ENCODE results near the gene SLC27A5.
A peak's percentile ranks its signal among the peaks of the same experiment; 100 is the strongest.

Gene SLC27A5

GRCh38 chr19:58521651-58522050 is 9.9 kb upstream of the SLC27A5 start:
- TF ChIP-seq CTCF (IDR thresholded peaks at IDR 0.05; ENCODE audit: low read length) = no peak
- no peak overlapping the region for H2AFZ ChIP-seq (ENCODE audit: low read length)
- no peak overlapping the region for H3K27ac ChIP-seq (ENCODE audit: low read length)
- H3K4me2 ChIP-seq (ENCODE audit: low read depth, low read length) = no peak overlapping the region
- no peaks in the 10 kb centered on the region for H3K9me3 ChIP-seq (replicated peaks; ENCODE audit: insufficient read depth, low read length)
- no peaks in the 10 kb centered on the region for H4K20me1 ChIP-seq (ENCODE audit: insufficient read depth, low read length)
- DNase-seq = no peak
- peaks cover 13% of the 10 kb centered on the region for H3K79me2 ChIP-seq (ENCODE audit: low read length)
- H3K4me3 ChIP-seq (ENCODE audit: low read length) = no peak overlapping the region
- no peaks in the 10 kb centered on the region for H3K9me2 ChIP-seq (replicated peaks; ENCODE audit: insufficient read depth, low read length)
- peaks cover 4% of the 10 kb centered on the region; the same call in 1 of the 2 replicates for H3K27me3 ChIP-seq (replicated peaks; ENCODE audit: insufficient read depth, low read length)
- no peak overlapping the region for H3K9ac ChIP-seq (ENCODE audit: low read length)
- H3K36me3 ChIP-seq (replicated peaks; ENCODE audit: insufficient read depth, low read length) = no peaks in the 10 kb centered on the region
- peaks cover 11% of the 10 kb centered on the region; the same call in 1 of the 2 replicates for H3F3A ChIP-seq (ENCODE audit: insufficient read depth, low read length)
- peaks cover 5% of the 10 kb centered on the region; the same call in 1 of the 2 replicates for H3K4me1 ChIP-seq (ENCODE audit: low read length)

- Histone ChIP-seq H3K36me3 (replicated peaks; ENCODE audit: insufficient read depth, low read length) (no peaks in the 10 kb centered on the region), H3K4me2 (ENCODE audit: low read depth, low read length) (peak overlapping the region; percentile 82), H3K27ac (ENCODE audit: low read length) (peak overlapping the region; percentile 78; the same call in 1 of the 2 replicates), H3K4me3 (ENCODE audit: low read length) (peak overlapping the region; percentile 88), H3K27me3 (replicated peaks; ENCODE audit: insufficient read depth, low read length) (peaks cover 4% of the 10 kb centered on the region; the same call in 1 of the 2 replicates), H3K9ac (ENCODE audit: low read length) (peak overlapping the region; percentile 73), H3K9me3 (replicated peaks; ENCODE audit: insufficient read depth, low read length) (no peaks in the 10 kb centered on the region), H3K79me2 (ENCODE audit: low read length) (peaks cover 13% of the 10 kb centered on the region), H2AFZ (ENCODE audit: low read length) (peak overlapping the region; percentile 92), H3K9me2 (replicated peaks; ENCODE audit: insufficient read depth, low read length) (no peaks in the 10 kb centered on the region), H3K4me1 (ENCODE audit: low read length) (peaks cover 5% of the 10 kb centered on the region; the same call in 1 of the 2 replicates), H4K20me1 (ENCODE audit: insufficient read depth, low read length) (no peaks in the 10 kb centered on the region), H3F3A (ENCODE audit: insufficient read depth, low read length) (peaks cover 11% of the 10 kb centered on the region; the same call in 1 of the 2 replicates)
- no peak for DNase-seq
- TF ChIP-seq EZH2 (optimal IDR thresholded peaks at IDR 0.05; ENCODE audit: low read depth, low read length) (no peak), CTCF (IDR thresholded peaks at IDR 0.05; ENCODE audit: low read length) (no peak), EZH2phosphoT487 (IDR thresholded peaks at IDR 0.05; ENCODE audit: low read length) (no peak)
These were observed 8.4 kb upstream of the SLC27A5 start for GRCh38 chr19:58520257-58520599.

- peaks cover 13% of the 10 kb centered on the region for H3K79me2 ChIP-seq (ENCODE audit: low read length)
- TF ChIP-seq CTCF (IDR thresholded peaks at IDR 0.05; ENCODE audit: low read length) (peak; percentile 74), EZH2phosphoT487 (IDR thresholded peaks at IDR 0.05; ENCODE audit: low read length) (no peak)
- peak within 1 kb of the TSS; percentile 73 for H3K9ac ChIP-seq (ENCODE audit: low read length)
- no peaks in the 10 kb centered on the region for H3K36me3 ChIP-seq (replicated peaks; ENCODE audit: insufficient read depth, low read length)
- H3K4me2 ChIP-seq (ENCODE audit: low read depth, low read length) = peak within 1 kb of the TSS; percentile 82
- H3F3A ChIP-seq (ENCODE audit: insufficient read depth, low read length) = peaks cover 11% of the 10 kb centered on the region; the same call in 1 of the 2 replicates
- DNase-seq = peak; percentile 95
- H3K9me3 ChIP-seq (replicated peaks; ENCODE audit: insufficient read depth, low read length) = no peaks in the 10 kb centered on the region
- peak within 1 kb of the TSS; percentile 92 for H2AFZ ChIP-seq (ENCODE audit: low read length)
- peak within 1 kb of the TSS; percentile 88 for H3K4me3 ChIP-seq (ENCODE audit: low read length)
- H3K27me3 ChIP-seq (replicated peaks; ENCODE audit: insufficient read depth, low read length) = peaks cover 4% of the 10 kb centered on the region; the same call in 1 of the 2 replicates
- no peaks in the 10 kb centered on the region for H3K9me2 ChIP-seq (replicated peaks; ENCODE audit: insufficient read depth, low read length)
- no peaks in the 10 kb centered on the region for H4K20me1 ChIP-seq (ENCODE audit: insufficient read depth, low read length)
- peak within 1 kb of the TSS; percentile 78 for H3K27ac ChIP-seq (ENCODE audit: low read length)
- H3K4me1 ChIP-seq (ENCODE audit: low read length) = peaks cover 5% of the 10 kb centered on the region; the same call in 1 of the 2 replicates
These were observed 7.8 kb upstream of the SLC27A5 start, which contains the start of gene ZBTB45 for GRCh38 chr19:58519355-58520256. Gene ZBTB45, minus strand, starts transcription at chr19:58519810. Its CDS starts 2,137 bp downstream, at chr19:58517673.

Data from MM.1S (cell line).